ENCODE measurements around the gene KIF24. TPM values are rescaled to one million over a fixed set of nuclear protein-coding genes. Genes with fewer than 3 reads are reported as not detected.
"Not testable (repeated sequence)": the region's sequence is repeated elsewhere in the genome, so short reads cannot be mapped to it uniquely, and the experiment has no call there.

The KIF24 gene
- total RNA-seq, 1 donor from 2014 or later: 2.2 TPM

DNA sequence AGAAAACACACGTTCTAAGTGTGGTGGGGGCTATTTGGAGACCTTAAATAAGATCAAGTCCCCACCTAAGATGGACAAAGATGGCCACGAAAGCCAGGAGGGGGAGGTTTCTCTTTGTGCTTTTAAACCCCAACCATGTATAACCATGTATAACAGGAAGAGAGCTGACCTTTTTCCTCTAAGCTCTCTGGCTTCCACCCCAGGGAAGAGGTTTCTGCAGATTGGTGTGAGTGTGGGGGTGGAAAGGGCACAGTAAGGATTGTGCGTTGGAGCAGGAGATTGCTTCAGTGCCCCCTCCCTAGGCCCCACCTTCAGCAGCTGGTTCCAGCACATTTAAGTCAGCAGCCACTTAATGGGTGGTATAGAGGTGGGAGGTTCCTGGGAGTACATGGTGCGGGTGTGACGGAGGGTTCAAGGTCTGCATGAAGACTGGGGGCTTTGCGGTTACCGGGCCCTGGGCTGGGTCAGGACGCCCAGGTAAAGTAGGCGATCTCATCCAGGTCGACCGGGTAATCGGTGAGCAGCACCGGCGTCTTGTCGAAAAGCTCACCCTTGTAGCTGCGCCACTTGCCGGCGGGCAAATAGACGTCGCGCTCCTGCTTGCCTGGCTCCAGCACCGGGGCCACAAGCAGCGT is 41.4 kb upstream of the KIF24 start:
- H3K4me3 ChIP-seq (ENCODE audit: low read depth, low read length): no peak overlapping the region
- TF ChIP-seq, protein P1, sequence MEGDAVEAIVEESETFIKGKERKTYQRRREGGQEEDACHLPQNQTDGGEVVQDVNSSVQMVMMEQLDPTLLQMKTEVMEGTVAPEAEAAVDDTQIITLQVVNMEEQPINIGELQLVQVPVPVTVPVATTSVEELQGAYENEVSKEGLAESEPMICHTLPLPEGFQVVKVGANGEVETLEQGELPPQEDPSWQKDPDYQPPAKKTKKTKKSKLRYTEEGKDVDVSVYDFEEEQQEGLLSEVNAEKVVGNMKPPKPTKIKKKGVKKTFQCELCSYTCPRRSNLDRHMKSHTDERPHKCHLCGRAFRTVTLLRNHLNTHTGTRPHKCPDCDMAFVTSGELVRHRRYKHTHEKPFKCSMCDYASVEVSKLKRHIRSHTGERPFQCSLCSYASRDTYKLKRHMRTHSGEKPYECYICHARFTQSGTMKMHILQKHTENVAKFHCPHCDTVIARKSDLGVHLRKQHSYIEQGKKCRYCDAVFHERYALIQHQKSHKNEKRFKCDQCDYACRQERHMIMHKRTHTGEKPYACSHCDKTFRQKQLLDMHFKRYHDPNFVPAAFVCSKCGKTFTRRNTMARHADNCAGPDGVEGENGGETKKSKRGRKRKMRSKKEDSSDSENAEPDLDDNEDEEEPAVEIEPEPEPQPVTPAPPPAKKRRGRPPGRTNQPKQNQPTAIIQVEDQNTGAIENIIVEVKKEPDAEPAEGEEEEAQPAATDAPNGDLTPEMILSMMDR (conservative IDR thresholded peaks at IDR 0.05; ENCODE audit: low read depth, low read length): no peak
- DNase-seq (ENCODE audit: low read depth): no peak

DNA sequence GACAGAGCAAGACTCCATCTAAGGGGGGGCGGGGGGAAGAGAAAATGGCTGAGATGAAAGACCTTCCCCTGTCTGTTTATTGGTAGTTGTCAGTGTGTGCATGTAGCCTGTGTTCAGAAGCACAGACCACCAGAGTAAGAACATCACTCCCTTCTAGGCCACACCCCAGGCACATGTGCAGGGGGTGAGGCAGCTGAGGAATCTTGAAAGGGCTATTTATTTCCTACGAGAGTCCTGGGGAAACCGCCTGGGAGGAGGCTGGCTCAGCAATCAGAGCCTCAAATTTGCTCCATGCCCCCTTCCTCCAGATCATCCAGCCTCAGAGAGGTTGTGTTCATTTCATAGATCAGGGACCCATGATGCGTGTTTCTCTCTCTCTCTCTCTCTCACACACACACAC is 40.6 kb upstream of the KIF24 start:
- DNase-seq (ENCODE audit: low read depth): no peak
- TF ChIP-seq, protein P1 (conservative IDR thresholded peaks at IDR 0.05; ENCODE audit: low read depth, low read length): no peak
- H3K4me3 ChIP-seq (ENCODE audit: low read depth, low read length): no peak overlapping the region

DNA sequence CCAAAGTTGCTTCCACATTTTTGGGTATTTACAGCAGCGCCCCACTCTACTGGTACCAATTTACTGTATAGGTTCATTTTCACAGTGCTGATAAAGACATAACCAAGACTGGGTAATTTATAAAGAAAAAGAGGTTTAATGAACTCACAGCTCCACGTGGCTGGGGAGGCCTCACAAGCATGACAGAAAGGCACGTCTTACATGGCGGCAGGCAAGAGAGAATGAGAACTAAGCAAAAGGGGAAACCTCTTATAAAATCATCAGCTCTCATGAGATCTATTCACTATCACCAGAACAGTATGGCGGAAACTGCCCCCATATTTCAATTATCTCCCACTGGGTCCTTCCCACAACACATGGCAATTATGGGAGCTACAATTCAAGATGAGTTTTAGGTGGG is 39.7 kb upstream of the KIF24 start:
- not testable (repeated sequence) for DNase-seq (ENCODE audit: low read depth); H3K4me3 ChIP-seq (ENCODE audit: low read depth, low read length)

DNA sequence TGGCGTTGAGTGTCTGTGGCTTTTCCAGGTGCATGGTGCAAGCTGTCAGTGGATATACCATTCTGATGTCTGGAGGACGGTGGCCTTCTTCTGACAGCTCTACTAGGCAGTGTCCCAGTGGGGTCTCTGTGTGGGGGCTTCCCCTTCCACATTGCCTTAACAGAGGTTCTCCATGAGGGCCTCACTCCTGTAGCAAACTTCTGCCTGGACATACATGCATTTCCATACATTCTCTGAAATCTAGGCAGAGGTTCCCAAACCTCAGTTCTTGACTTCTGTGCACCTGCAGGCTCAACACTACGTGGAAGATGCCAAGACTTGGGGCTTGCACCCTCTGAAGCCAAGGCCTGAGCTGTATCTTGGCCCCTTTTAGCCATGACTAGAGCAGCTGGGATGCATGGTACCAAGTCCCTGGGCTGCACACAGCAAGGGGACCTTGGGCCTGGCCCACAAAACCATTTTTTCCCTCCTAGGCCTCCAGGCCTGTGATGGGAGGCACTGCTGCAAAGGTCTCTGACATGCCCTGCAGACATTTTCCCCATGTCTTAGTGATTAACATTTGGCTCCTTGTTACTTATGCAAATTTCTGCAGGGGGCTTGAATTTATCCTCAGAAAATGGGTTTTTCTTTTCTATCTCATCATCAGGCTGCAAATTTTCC is 38.8 kb upstream of the KIF24 start:
- not testable (repeated sequence) for DNase-seq (ENCODE audit: low read depth); H3K4me3 ChIP-seq (ENCODE audit: low read depth, low read length)

DNA sequence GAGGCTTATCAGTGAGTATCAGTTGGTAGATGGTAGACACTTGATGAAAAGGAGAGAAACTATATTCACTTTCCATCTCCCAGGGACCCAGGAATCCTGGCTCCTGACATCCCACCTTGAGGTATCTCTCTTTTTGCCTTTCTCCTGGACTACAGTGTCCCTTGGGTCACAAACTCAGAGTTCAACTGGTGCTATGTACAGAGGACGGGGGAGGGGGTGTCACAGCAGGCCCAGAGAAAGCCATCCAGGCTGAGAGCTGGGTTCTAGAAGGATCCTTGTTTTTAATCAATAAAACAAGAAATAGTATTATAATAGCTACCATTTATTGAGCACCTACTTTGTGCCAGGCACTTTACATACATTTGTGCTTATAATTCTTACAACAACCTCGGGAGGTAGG is 37.3 kb upstream of the KIF24 start:
- DNase-seq (ENCODE audit: low read depth): no peak
- TF ChIP-seq, protein P1 (conservative IDR thresholded peaks at IDR 0.05; ENCODE audit: low read depth, low read length): no peak
- H3K4me3 ChIP-seq (ENCODE audit: low read depth, low read length): no peak overlapping the region

DNA sequence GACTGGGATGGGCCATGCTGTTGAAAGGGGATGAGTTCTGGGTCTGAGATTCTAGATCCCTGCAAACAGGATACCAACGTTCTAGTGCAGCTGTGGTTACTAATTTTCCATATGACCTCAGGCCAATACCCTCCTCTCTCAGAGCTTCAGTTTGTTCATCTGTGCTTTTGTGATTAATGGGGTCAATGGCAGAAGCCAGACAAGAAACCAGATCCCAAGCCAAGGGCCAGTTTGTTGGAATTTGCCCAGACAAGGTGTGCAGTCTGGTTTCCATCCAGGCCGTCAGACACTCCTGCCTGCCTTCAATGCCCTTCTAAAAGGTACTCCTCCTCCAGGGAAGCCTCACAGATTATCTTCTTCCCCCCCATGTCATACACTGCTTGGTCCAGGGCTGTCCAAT is 36.2 kb upstream of the KIF24 start:
- TF ChIP-seq, protein P1 (conservative IDR thresholded peaks at IDR 0.05; ENCODE audit: low read depth, low read length): no peak
- no peak overlapping the region for H3K4me3 ChIP-seq (ENCODE audit: low read depth, low read length)
- DNase-seq (ENCODE audit: low read depth): no peak

DNA sequence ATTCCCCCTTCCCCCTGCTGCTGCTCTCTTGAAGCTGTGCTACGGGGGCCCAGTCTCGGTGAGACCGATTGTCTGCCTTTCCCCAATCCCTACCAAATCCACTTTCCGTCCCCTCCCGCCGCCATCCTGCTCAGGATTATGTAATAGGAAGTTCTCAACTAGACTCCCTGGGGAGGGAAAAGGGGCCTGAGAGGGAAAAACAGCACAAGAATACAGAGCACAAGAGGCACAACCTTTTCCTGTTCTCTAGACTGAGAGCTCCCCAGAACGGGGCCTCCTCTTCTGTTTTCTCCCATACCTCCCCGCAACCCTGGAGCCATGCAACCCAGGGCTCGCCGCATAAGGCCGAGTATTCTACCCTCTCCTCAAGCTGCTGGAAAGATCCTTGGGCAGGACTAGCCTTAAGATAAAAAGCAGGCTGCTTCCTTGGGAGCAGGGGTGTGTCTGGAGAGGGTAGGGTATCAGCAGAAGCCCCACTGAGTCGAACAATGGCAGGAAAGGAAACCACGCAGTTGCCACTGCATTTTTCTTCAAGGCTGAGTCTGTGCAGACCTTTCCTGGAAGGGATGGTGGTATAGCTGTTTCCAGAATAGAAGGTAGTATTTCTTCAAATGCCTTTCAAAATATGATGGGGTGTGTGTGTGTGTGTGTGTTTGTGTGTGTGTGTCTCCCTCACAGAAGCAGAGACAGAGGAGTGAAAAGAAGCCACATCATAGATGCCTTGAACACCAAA is 34.7 kb upstream of the KIF24 start:
- TF ChIP-seq, protein P1 (conservative IDR thresholded peaks at IDR 0.05; ENCODE audit: low read depth, low read length): no peak
- no peak overlapping the region for H3K4me3 ChIP-seq (ENCODE audit: low read depth, low read length)
- no peak for DNase-seq (ENCODE audit: low read depth)

All from epithelial cell of proximal tubule (primary cell).